Lower leg skin (tissue), 4 donors: ENCODE data around the gene SLC35G6. TPM values are rescaled to one million over a fixed set of nuclear protein-coding genes. Genes with fewer than 3 reads are reported as not detected.

Experiments used
- DNase-seq, 2 donors: peaks; one replicate each; pipeline ENCODE4 v3.0.0-alpha.2; 2019; ENCODE audit warnings: low spot score in 2 of 2
- H3K4me3 ChIP-seq: fragments of 200-600 bp; sonication (generic); 2 replicates; pipeline ENCODE4 v1.5.1; 2017; ENCODE audit warnings: mild to moderate bottlenecking, low read depth; ENCODE audit not compliant: poor library complexity, severe bottlenecking
- POLR2A ChIP-seq, 2 donors: fragments of 450-650 bp; IDR thresholded peaks; one replicate each; pipeline ENCODE4 v1.6.1; 2016 to 2017; ENCODE audit warnings: antibody characterized with exemption in 2 of 2, mild to moderate bottlenecking in 1 of 2, moderate library complexity in 1 of 2
- WGBS, 2 donors: methylation state at CpG; one replicate each; pipeline ENCODE4 v1.1.5; 2018; 5-methylcytosine and 5-hydroxymethylcytosine counted together
- intact Hi-C: fragments of 100-400 bp; cut with DNase I; formaldehyde crosslinking; loops from one replicate; pipeline ENCODE4 v1.15.0; 2023; ENCODE audit warnings: low total_unique reads
- total RNA-seq, 4 donors: library from RNA; depleted of rRNA; stranded (reverse); fragments of >200 nt; gene quantifications; one replicate each; pipeline ENCODE4 v1.1.0, GENCODE V29; 2016
- TF ChIP-seq, protein P1 (sequence below), 3 donors: fragments of 450-650 bp; IDR thresholded peaks; one replicate each; pipeline ENCODE4 v1.5.1; 2016; ENCODE audit warnings: antibody characterized with exemption in 3 of 3, mild to moderate bottlenecking in 3 of 3, moderate library complexity in 2 of 3

Gene SLC35G6
- total RNA-seq, 4 donors from 2014 or later, result not detected

DNA sequence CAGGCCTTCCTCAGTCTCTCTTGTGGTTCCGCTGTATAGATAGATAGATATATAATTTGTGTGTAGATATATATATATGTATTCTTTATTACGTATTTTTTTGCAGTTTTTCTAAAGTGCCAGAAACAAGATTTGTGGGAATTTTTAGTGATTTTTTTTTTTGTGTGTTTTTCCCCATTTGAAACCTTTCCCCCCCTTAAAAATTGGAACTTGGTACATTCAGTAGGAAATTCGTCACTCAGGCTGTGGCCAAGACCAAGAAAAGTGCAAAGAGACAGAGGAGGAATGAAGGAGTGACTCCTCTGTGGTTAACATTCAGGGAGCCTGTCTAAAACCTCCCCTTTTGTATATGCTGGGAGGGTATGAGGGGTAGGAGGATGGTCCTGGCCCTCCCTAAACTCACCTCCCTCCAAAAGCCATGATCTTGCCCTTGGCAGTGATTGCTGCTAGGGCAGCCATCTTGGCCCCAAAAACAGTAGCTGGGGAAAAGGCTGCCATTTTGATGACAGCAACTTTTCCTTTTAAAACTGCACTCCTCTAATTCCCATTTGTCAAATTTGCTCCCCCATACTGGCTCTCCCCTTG is 21.2 kb upstream of the SLC35G6 start:
- no peak for DNase-seq
- intact Hi-C loops, result no loop called here
- no peak overlapping the region for H3K4me3 ChIP-seq
- no peak for TF ChIP-seq POLR2A (IDR thresholded peaks at IDR 0.05)
- TF ChIP-seq, protein P1, sequence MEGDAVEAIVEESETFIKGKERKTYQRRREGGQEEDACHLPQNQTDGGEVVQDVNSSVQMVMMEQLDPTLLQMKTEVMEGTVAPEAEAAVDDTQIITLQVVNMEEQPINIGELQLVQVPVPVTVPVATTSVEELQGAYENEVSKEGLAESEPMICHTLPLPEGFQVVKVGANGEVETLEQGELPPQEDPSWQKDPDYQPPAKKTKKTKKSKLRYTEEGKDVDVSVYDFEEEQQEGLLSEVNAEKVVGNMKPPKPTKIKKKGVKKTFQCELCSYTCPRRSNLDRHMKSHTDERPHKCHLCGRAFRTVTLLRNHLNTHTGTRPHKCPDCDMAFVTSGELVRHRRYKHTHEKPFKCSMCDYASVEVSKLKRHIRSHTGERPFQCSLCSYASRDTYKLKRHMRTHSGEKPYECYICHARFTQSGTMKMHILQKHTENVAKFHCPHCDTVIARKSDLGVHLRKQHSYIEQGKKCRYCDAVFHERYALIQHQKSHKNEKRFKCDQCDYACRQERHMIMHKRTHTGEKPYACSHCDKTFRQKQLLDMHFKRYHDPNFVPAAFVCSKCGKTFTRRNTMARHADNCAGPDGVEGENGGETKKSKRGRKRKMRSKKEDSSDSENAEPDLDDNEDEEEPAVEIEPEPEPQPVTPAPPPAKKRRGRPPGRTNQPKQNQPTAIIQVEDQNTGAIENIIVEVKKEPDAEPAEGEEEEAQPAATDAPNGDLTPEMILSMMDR (IDR thresholded peaks at IDR 0.05), result no peak
- 74% methylated on average over 3 of the region's 3 CpGs for WGBS, 2 donors

DNA sequence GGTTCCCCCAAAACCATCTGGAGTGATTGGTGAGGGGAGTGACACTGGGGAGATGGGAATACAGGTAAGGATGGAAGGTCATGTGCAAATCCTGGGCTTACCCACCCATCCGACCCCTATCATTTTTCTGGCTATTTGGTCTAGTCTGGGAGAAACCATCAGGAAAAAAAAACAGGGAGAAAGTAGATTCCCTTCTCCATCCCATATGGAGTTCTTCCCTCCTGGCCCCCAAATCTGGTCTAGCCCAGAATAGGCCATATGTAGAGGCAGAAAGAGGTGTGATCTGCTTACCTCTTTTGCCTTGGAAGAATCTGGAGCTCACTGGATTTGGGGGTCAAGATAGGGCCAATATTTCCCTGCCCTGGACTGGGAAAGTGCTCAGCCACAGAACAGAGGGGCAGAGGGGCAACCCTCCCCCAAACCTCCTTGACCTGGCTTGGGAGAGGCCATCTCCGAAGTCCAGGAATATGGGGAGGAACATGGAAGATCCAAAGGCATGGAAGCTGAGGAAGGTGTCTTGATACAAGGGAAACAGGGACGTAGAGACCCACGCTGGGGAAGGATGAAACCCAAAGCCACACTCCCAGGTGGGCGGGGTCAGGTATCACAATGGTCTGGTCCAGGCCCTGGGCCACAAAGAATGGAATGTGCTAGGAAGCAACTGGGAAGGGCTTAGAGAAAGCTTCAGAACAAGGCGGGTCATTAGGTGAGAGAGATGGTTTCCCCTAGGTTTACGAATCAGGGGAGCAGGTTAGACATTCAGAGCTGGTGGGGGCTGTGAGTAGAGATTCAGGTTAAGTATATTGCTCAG is 20.2 kb upstream of the SLC35G6 start:
- 93 to 98% methylated on average over 7 of the region's 7 CpGs for WGBS, 2 donors
- intact Hi-C loops, result no loop called here
- no peak for TF ChIP-seq POLR2A (IDR thresholded peaks at IDR 0.05)
- TF ChIP-seq, protein P1 (IDR thresholded peaks at IDR 0.05), result no peak
- no peak for DNase-seq
- H3K4me3 ChIP-seq, result no peak overlapping the region

DNA sequence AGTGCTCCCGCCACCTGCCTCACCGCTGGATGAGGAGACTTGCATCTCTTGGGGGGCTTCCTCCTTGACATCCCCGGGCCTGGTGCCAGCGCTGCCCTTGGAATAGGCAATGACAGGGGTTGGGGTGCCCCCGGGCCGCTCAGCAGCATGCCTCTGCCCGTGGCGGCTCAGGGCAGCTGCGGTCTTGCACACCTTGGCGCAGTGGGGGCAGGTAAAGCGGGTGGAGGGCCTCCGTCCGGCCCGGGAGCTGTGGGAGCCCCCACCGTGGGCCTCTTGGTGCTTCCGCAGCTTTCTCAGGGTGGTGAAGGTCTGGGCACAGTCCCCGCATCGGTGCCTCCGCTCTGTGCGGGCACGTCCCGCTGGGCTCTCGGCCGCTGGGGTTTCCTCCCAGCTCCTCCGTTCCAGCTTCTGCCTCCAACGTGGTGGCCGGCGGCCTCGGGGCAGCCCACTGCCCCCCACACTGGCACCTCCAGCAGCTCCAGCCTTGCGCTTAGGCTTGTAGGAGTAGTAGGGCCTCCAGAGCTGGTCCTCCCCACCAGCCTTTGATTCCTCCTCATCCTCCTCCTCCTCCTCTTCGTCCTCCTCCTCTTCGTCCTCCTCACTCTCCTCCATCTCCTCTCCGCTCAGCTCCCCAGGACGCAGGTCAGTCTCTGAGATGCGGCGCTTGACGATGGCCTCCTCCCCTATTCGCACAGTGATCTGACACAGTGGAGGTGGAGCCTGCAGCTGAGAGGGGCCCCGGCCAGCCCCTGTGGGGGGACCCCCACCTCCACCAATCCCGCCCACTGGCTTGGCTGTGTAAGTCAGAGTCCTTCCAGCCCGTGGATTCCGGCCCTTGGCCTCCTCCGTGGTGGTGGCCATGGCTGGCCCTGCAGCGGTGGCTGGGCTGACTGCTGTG is 18.5 kb upstream of the SLC35G6 start:
- TF ChIP-seq, protein P1 (IDR thresholded peaks at IDR 0.05), result no peak
- no peak for TF ChIP-seq POLR2A (IDR thresholded peaks at IDR 0.05)
- intact Hi-C loops, result no loop called here
- no peak for DNase-seq
- WGBS, 2 donors, result 84 to 87% methylated on average over 21 to 31 of the region's 44 CpGs
- no peak overlapping the region for H3K4me3 ChIP-seq

DNA sequence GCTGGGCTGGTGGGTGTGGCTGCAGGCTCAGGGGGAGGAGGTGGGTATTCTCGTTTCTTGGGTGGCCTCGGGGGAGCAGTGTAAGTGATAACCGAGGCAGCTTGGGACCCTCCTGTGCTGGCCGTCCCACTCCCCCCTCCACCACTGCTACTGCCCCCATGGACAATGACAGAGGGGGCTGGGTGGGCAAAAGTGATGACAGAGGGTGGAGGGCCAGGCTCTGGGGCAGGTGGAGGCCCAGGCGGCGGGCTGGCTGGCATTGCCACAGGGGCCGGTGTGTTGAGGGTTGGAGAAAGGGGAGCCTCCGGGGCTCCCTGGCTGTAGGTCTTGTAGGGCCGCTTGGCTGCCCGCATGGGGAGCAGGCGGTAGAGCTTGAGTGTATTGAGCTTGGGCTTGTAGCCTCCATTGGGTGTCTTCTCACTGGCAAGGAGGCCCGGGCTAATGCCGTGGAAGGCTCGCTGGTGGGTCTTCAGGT is 17.8 kb upstream of the SLC35G6 start:
- DNase-seq, result no peak
- TF ChIP-seq, protein P1 (IDR thresholded peaks at IDR 0.05), result no peak
- no peak for TF ChIP-seq POLR2A (IDR thresholded peaks at IDR 0.05)
- WGBS, 2 donors, result 86 to 87% methylated on average over 12 to 14 of the region's 14 CpGs
- intact Hi-C loops, result no loop called here
- no peak overlapping the region for H3K4me3 ChIP-seq

DNA sequence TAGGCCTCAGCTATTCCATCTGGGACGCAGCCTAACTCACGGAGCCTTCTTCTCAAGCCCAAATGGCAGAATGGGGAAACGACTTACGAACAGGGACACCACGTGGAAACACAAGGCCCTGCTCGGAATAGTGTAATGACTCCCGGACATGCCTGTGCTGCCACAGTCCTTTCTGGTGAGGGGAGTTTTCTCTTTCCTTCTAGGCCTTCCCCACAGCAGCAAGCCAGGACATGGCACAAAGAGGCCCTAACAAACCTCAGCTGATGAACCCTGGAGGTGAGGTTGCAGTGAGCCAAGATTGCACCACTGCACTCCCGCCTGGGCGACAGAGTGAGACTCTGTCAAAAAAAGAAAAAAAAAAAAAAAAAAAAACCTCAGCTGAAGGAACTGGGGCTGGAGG is 17.2 kb upstream of the SLC35G6 start:
- no peak for TF ChIP-seq POLR2A (IDR thresholded peaks at IDR 0.05)
- TF ChIP-seq, protein P1 (IDR thresholded peaks at IDR 0.05), result no peak
- no peak for DNase-seq
- intact Hi-C loops, result no loop called here
- H3K4me3 ChIP-seq, result no peak overlapping the region
- 41 to 56% methylated on average over 9 of the region's 9 CpGs for WGBS, 2 donors
